ENCODE measurements around the gene PACS2.

PACS2 gene

GRCh38 chr14:105355049-105355575 is 40.6 kb downstream of the PACS2 start:
- no peak for TF ChIP-seq TEAD4 (IDR thresholded peaks at IDR 0.05)
- no peak for TF ChIP-seq FOXM1 (IDR thresholded peaks at IDR 0.05; ENCODE audit: borderline replicate concordance, low read depth)
- TF ChIP-seq, protein P1, sequence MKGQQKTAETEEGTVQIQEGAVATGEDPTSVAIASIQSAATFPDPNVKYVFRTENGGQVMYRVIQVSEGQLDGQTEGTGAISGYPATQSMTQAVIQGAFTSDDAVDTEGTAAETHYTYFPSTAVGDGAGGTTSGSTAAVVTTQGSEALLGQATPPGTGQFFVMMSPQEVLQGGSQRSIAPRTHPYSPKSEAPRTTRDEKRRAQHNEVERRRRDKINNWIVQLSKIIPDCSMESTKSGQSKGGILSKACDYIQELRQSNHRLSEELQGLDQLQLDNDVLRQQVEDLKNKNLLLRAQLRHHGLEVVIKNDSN (IDR thresholded peaks at IDR 0.05): no peak
- no peak for TF ChIP-seq TAF1 (IDR thresholded peaks at IDR 0.05; ENCODE audit: low read depth)

GRCh38 chr14:105355850-105356604 is 41.5 kb downstream of the PACS2 start:
- TF ChIP-seq YY1 (IDR thresholded peaks at IDR 0.05; ENCODE audit: low read depth) (no peak), EP300 (IDR thresholded peaks at IDR 0.05; ENCODE audit: borderline replicate concordance) (no peak), EGR1 (IDR thresholded peaks at IDR 0.05) (no peak), FOXM1 (IDR thresholded peaks at IDR 0.05; ENCODE audit: borderline replicate concordance, low read depth) (no peak), RAD21 (IDR thresholded peaks at IDR 0.05; ENCODE audit: low read depth) (no peak), TEAD4 (IDR thresholded peaks at IDR 0.05) (no peak), CREB1 (IDR thresholded peaks at IDR 0.05; ENCODE audit: low read depth) (no peak), NFIC (IDR thresholded peaks at IDR 0.05) (no peak), CEBPB (IDR thresholded peaks at IDR 0.05) (no peak)
- TF ChIP-seq, protein P2, sequence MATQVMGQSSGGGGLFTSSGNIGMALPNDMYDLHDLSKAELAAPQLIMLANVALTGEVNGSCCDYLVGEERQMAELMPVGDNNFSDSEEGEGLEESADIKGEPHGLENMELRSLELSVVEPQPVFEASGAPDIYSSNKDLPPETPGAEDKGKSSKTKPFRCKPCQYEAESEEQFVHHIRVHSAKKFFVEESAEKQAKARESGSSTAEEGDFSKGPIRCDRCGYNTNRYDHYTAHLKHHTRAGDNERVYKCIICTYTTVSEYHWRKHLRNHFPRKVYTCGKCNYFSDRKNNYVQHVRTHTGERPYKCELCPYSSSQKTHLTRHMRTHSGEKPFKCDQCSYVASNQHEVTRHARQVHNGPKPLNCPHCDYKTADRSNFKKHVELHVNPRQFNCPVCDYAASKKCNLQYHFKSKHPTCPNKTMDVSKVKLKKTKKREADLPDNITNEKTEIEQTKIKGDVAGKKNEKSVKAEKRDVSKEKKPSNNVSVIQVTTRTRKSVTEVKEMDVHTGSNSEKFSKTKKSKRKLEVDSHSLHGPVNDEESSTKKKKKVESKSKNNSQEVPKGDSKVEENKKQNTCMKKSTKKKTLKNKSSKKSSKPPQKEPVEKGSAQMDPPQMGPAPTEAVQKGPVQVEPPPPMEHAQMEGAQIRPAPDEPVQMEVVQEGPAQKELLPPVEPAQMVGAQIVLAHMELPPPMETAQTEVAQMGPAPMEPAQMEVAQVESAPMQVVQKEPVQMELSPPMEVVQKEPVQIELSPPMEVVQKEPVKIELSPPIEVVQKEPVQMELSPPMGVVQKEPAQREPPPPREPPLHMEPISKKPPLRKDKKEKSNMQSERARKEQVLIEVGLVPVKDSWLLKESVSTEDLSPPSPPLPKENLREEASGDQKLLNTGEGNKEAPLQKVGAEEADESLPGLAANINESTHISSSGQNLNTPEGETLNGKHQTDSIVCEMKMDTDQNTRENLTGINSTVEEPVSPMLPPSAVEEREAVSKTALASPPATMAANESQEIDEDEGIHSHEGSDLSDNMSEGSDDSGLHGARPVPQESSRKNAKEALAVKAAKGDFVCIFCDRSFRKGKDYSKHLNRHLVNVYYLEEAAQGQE (IDR thresholded peaks at IDR 0.05; ENCODE audit: low read depth): no peak
- TF ChIP-seq, protein P3, sequence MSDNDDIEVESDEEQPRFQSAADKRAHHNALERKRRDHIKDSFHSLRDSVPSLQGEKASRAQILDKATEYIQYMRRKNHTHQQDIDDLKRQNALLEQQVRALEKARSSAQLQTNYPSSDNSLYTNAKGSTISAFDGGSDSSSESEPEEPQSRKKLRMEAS (IDR thresholded peaks at IDR 0.05): no peak

DNA sequence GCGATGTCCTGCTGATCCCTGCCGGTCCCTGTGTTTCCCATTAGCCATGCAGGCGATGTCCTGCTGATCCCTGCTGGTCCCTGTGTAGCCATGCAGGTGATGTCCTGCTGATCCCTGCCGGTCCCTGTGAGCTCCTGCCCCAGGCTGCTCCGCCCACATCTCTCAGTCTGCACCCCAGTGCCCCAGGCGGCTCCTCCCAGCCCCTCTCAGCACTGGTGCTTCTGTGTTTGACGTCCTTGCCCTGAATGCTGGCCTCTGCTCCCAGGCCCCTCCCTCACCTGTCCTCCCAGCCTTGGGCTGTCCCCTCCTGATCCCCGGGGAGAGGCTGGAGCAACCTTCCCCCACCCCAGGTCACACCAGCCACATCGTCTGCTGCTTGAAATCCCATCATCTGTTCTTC is 42.4 kb downstream of the PACS2 start:
- TF ChIP-seq RAD21 (IDR thresholded peaks at IDR 0.05; ENCODE audit: low read depth): no peak

DNA sequence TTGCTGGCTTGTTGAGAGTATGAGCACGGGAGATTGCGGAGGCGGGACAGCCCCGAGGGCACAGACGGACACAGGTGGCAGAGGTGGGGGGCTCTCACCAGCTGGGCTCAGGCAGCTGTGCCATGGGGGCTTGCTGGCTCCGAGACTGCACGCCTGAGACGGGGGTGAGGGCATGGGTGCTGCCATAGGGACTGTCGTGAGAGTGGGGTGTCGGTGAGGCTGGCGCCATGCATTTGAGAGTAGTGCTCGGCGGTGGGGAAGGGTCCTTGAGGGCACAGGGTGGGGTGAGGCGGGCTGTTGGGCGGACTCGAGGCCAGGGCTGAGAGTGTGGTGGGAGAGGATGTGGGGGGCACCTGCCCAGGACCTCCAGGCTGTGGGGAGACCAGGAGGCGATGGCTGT is 43.1 kb downstream of the PACS2 start:
- no peak for TF ChIP-seq NFIC (IDR thresholded peaks at IDR 0.05)
- no peak for TF ChIP-seq CEBPB (IDR thresholded peaks at IDR 0.05)
- no peak for TF ChIP-seq TCF12 (IDR thresholded peaks at IDR 0.05; ENCODE audit: low read depth)
- no peak for TF ChIP-seq FOXM1 (IDR thresholded peaks at IDR 0.05; ENCODE audit: borderline replicate concordance, low read depth)
- TF ChIP-seq EGR1 (IDR thresholded peaks at IDR 0.05): no peak
- TF ChIP-seq, protein P3 (IDR thresholded peaks at IDR 0.05): no peak
- TF ChIP-seq TEAD4 (IDR thresholded peaks at IDR 0.05): no peak
- no peak for TF ChIP-seq TAF1 (IDR thresholded peaks at IDR 0.05; ENCODE audit: low read depth)

DNA sequence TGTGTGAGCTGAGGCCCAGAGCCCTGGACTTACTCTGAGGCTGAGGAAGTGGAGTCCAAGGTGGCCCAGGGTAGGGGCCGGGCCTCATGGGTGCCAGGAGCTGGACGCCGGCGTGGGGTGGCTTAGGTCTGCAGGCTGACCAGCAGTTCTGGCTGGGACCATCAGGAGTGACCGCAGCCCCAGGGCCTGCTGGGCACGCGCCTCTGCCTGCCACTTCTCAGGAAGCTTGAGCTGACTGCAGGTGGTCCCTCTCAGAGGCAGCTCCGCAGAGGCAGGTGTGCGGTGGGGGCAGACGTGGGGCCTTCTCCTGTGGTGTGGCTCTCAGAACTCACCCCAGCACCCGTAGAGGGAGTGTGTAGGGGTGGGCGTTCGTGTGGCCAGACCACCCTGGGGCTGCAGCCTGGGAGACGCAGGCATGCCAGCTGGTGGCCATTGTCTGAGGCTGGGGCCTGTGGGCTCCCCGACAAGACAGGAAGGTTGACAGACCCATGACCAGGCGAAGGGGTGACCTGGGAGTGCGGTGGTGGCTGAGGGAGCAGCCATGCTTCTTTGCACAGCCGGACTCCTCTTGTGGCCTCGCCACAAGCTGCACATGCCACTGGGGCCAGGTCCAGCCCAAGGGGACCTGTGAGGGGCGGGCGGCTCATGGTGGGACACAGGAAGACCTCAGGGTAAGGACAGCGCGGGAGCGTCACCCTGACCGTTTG is 43.7 kb downstream of the PACS2 start:
- TF ChIP-seq, protein P2 (IDR thresholded peaks at IDR 0.05; ENCODE audit: low read depth): no peak
- TF ChIP-seq, protein P3 (IDR thresholded peaks at IDR 0.05): no peak
- no peak for TF ChIP-seq CEBPB (IDR thresholded peaks at IDR 0.05)
- TF ChIP-seq TCF12 (IDR thresholded peaks at IDR 0.05; ENCODE audit: low read depth): no peak
- no peak for TF ChIP-seq FOXM1 (IDR thresholded peaks at IDR 0.05; ENCODE audit: borderline replicate concordance, low read depth)
- no peak for TF ChIP-seq EP300 (IDR thresholded peaks at IDR 0.05; ENCODE audit: borderline replicate concordance)
- TF ChIP-seq ZBTB7A (IDR thresholded peaks at IDR 0.05; ENCODE audit: low read depth): no peak
- no peak for TF ChIP-seq TEAD4 (IDR thresholded peaks at IDR 0.05)
- TF ChIP-seq CREB1 (IDR thresholded peaks at IDR 0.05; ENCODE audit: low read depth): no peak
- TF ChIP-seq YY1 (IDR thresholded peaks at IDR 0.05; ENCODE audit: low read depth): no peak
- TF ChIP-seq, protein P1 (IDR thresholded peaks at IDR 0.05): no peak
- no peak for TF ChIP-seq RAD21 (IDR thresholded peaks at IDR 0.05; ENCODE audit: low read depth)
- TF ChIP-seq NFIC (IDR thresholded peaks at IDR 0.05): no peak
- TF ChIP-seq TAF1 (IDR thresholded peaks at IDR 0.05; ENCODE audit: low read depth): no peak
- TF ChIP-seq EGR1 (IDR thresholded peaks at IDR 0.05): no peak

Measured in Ishikawa (cell line).